GM12874 (cell line): ENCODE measurements around the gene ADGRL3.

Experiments used
- CTCF ChIP-seq: IDR thresholded peaks from 2 replicates; pipeline ENCODE4 v1.5.1; 2011; ENCODE audit warnings: low read depth, mild to moderate bottlenecking, control low read depth, low read length, moderate library complexity; ENCODE audit not compliant: insufficient read depth

The ADGRL3 gene

GRCh38 chr4:61442936-61443335, 242.8 kb downstream of the ADGRL3 start:
- no peak for TF ChIP-seq CTCF

GRCh38 chr4:61443813-61444510, 243.8 kb downstream of the ADGRL3 start:
- TF ChIP-seq CTCF = no peak

- no peak for TF ChIP-seq CTCF
Observed at GRCh38 chr4:61445374-61446063, 245.4 kb downstream of the ADGRL3 start.

GRCh38 chr4:61446941-61447340, 246.8 kb downstream of the ADGRL3 start:
- TF ChIP-seq CTCF = no peak

GRCh38 chr4:61447918-61448317, 247.8 kb downstream of the ADGRL3 start:
- TF ChIP-seq CTCF = no peak

- no peak for TF ChIP-seq CTCF
Observed at GRCh38 chr4:61451935-61452334, 251.8 kb downstream of the ADGRL3 start.

GRCh38 chr4:61461956-61462355, 261.8 kb downstream of the ADGRL3 start:
- TF ChIP-seq CTCF = no peak
